Fibroblast of the aortic adventitia (primary cell): Measurements from ENCODE around the gene ANKRD11. TPM values are rescaled to one million over a fixed set of nuclear protein-coding genes. Genes with fewer than 3 reads are reported as not detected.

Source experiments
- DNase-seq: peaks from one replicate; pipeline ENCODE4 v3.0.0-alpha.2; 2010; ENCODE audit warnings: low read depth
- H3K4me3 ChIP-seq: 2 replicates; pipeline ENCODE4 v1.5.1; 2011; ENCODE audit warnings: low read depth, mild to moderate bottlenecking, control low read depth, low read length, moderate library complexity
- total RNA-seq: library from RNA; depleted of rRNA; stranded (reverse); fragments of >200 nt; gene quantifications from 2 replicates; pipeline ENCODE4 v1.2.3, GENCODE V29; 2012; ENCODE audit warnings: low replicate concordance
- TF ChIP-seq, protein P1 (sequence below): IDR thresholded peaks from 2 replicates; pipeline ENCODE4 v1.5.1; 2011; ENCODE audit warnings: mild to moderate bottlenecking, low read length, control low read depth, inconsistent platforms; ENCODE audit not compliant: insufficient read depth

The ANKRD11 gene
- total RNA-seq, 1 donor, result 78.9 TPM

DNA sequence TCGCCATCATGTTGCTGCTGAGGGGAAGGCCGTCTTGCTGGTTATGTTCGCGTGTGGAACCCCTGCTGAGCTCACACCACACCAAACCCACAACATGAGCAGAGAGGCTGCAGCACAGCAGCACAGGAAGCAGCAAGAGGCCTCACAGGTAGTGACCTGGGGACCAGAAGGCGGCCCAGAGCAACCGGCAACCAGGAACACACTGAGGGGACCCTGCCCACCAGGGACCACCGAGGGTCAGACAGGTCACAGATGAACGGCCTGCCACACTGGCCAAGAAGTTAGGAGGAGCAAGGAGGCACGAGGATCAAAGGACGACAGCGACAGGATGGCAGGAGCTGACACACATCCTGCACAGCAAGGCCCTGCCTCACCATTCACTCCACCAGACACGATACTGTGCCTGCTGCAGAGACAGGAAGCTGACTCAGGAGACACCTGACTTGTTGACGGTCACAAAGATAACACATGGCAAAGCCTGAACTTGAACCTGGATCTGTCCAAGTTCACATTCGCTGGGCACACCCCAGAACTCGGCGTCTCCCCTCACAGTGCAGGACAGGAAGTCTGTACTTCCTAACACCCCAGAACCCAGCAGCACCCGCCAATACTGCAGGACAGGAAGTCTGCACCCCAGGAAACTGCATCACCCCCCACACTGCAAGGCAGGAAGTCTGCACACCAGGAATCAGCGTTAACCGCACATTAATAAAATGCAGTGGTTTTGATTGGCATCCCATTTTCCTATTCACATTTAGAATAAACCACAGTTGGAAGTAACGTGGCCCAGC is 174.4 kb downstream of the ANKRD11 start:
- DNase-seq, result peak; percentile 78
- H3K4me3 ChIP-seq, result no peak overlapping the region
- TF ChIP-seq, protein P1, sequence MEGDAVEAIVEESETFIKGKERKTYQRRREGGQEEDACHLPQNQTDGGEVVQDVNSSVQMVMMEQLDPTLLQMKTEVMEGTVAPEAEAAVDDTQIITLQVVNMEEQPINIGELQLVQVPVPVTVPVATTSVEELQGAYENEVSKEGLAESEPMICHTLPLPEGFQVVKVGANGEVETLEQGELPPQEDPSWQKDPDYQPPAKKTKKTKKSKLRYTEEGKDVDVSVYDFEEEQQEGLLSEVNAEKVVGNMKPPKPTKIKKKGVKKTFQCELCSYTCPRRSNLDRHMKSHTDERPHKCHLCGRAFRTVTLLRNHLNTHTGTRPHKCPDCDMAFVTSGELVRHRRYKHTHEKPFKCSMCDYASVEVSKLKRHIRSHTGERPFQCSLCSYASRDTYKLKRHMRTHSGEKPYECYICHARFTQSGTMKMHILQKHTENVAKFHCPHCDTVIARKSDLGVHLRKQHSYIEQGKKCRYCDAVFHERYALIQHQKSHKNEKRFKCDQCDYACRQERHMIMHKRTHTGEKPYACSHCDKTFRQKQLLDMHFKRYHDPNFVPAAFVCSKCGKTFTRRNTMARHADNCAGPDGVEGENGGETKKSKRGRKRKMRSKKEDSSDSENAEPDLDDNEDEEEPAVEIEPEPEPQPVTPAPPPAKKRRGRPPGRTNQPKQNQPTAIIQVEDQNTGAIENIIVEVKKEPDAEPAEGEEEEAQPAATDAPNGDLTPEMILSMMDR, result no peak

DNA sequence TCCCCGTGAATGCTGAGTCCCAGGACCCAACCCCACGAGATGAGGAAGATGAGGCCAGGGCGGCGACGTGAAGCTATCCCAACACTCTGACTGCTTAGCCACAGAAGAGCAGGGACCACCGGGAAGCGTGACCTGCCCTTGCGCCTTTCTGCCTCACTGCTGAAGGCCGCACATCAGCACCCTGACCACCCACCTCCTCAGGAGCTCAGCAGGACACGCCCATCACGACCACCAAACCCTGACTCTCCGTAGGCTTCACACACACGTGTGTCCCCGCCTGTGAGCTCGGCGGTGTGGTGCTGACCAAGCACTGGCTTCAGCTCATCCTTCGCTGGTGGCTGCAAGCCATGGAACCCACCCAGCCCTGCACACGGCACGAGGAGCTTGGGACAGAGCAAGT is 175.1 kb downstream of the ANKRD11 start:
- DNase-seq, result no peak
- TF ChIP-seq, protein P1, result no peak
- no peak overlapping the region for H3K4me3 ChIP-seq

DNA sequence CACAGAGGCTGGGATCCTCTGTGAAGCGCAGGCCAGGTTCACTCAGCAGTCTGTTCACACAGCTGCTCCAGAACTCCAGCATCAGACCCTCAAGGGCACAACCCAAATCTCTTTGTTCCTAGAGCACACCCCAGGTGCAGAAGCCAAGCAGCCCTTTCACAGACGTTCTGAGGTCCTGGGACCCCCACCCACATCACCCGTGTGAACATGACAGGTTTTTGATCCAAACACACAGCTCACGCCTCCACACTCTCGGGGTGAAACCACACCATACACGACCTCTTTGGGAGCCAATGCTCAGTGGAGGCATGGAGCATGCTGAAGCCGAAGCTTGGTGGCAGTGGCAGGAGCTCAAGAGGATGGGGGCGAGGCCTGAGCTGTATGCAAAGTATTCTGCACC is 175.5 kb downstream of the ANKRD11 start:
- TF ChIP-seq, protein P1, result no peak
- DNase-seq, result no peak
- no peak overlapping the region for H3K4me3 ChIP-seq

DNA sequence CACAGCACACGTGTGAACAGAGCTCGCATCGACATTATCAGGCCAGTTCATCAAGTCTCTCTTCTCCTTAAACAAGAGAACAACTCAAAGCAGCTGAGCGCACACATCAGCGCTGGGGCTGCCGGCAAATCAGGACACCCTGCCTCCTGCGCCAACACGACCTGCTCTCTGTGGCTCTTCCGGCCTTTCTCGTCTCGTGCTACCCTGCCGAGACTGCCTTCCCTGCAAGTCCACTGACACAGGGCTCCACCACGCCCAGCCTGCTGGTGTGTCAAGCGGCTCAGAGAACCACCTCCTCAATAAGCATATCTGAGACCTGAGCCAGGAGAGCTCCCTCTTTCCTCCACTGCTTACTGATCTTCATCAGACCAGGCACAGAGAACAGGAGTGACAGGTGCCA is 176.0 kb downstream of the ANKRD11 start:
- no peak for DNase-seq
- H3K4me3 ChIP-seq, result no peak overlapping the region
- TF ChIP-seq, protein P1, result no peak

DNA sequence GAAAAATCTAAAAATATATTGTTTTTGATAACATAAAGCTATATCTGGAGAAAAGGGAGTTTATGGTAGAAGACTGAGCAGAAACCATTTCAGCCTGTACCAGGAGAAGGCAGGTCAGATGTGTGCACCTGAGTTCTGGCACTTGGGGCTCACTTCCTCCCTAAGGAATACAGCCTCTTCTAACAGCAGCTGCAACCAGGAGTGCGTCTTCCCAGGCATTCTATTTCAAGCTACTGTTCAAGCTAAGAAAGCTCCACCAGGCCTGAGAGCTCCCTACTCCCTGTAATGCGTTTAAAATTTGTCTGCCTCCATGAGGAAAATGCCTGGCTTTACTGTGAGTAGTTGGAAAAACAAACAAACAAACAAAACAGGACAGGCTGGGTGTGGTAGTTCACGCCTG is 176.8 kb downstream of the ANKRD11 start:
- DNase-seq, result no peak
- no peak overlapping the region for H3K4me3 ChIP-seq
- TF ChIP-seq, protein P1, result no peak

DNA sequence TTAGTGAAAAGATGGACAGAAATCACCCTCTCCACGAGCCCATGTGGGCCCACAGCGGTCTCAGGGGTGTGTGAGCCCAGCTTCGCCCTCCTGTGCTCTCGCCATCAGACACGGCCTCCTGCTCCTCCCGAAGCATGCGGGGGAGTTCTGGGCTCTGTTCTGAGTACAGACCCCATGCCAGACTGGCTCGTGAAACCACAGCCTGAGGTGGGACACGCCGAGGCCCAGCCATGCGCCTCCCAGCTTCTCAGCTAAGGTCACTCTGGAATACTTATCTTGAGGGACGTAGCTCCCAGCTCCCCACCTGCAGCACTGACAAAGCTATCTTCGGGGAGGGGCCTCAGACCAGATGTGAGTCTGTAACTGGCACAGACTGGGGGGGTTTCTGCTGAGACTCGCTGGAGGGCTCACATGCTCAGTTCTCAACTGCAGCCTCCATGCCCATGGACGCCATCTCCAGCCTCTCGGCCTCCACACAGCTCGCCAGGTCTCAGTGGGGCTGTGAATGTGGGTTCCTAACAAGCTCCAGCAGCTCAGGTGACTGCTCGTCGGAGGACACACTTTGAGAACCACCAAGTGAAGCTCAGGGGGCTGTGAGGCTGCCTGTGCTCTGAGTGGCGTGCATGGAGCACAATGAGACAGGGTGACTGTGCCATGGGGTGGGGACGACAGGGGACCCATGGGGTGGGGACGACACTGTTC is 177.6 kb downstream of the ANKRD11 start:
- DNase-seq, result no peak
- H3K4me3 ChIP-seq, result no peak overlapping the region
- TF ChIP-seq, protein P1, result no peak
